Measurements from ENCODE around the gene TNFSF9.
"Not testable (repeated sequence)": the region's sequence is repeated elsewhere in the genome, so short reads cannot be mapped to it uniquely, and the experiment has no call there.

TNFSF9 gene

GRCh38 chr19:6577476-6578125 is 46.8 kb downstream of the TNFSF9 start:
- no peak for DNase-seq

DNA sequence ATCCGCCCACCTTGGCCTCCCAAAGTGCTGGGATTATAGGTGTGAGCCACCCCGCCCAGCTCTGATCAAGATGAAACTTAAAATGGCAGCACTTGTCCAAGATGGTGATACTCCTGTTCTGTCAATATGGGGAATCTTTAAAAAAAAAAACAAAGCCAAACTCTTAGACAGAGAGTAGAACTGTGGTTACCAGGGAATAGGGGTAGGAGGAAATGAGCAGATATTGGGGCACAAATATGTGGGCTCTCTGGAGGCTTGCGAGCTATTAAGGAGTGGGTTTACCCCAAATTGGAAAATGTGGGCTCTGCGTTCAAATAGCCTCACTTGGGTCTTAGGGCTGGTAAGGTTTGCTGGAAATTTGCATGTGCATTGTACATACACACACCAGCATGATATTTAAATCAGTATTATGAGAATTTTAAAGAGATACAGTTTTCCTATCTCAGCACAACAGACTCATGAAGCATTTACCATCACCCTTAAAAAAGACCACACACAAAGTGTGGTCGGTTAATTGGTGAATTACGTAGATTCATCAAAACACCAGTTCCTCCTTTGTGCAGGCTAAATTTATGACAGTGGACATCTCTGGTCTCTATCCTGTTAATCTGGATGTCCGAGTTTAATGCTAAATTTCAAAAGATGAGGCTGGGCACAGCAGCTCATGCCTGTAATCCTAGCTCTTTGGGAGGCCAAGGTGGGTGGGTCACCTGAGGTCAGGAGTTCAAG is 48.8 kb downstream of the TNFSF9 start:
- no peak for DNase-seq

DNA sequence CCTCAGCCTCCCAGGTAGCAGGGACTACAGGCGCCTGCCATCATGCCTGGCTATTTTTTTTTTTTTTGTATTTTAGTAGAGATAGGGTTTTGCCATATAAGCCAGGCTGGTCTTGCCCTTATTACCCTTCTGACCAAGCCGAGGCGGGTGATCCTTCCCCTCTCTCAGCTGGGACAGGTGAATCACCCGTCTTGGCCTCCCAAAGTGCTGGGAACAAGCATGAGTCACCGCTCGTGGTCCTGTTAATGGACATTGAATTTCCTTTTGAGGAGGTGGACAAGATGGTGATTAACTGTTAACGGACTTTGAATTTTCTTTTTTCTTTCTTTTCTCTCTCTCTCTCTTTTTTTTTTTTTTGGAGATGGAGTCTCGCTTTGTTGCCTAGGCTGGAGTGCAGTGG is 49.5 kb downstream of the TNFSF9 start:
- DNase-seq = no peak

DNA sequence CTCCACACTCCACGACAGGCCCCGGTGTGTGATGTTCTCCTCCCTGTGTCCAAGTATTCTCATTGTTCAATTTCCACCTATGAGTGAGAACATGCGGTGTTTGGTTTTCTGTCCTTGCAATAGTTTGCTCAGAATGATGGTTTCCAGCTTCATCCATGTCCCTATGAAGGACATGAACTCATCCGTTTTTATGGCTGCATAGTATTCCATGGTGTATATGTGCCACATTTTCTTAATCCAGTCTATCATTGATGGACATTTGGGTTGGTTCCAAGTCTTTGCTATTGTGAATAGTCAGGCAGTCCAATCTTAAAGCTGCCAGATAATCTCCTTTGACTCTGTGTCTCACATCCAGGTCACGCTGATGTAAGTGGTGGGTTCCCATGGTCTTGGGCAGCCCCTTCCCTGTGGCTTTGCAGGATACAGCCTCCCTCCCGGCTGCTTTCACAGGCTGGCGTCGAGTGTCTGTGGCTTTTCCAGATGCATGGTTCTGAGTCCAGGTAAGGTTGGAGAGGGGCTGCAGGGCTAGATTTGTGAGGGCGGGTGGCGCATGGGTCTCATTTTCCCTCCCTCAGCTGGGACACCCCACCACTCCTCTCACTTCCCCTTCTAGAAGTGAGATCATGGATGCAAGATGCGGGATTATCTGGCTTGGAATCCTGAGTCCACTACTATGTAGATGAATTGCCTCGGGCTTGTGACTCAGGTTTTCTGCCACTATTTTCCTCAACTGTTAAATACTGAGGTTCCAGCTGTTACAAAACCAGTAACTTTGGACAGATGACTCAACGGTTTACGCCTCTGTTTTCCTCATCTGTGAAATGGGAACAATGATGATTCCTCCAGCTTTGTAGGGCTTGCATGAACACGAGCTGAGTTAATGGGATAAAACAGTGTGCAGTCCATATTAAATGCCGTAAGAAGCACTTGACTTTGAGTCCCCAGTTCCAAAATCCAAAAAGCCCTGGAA is 52.0 kb downstream of the TNFSF9 start:
- not testable (repeated sequence) for DNase-seq
